NCI-H1694 treated with DMSO at 0.1 percent for 48 hours (cell line): Measurements from ENCODE around the gene CAMK1D.

ENCODE experiments used
- DNase-seq: peaks from one replicate; lab custom pipeline; 2025; lab: John Stamatoyannopoulos, UW

CAMK1D gene

DNA sequence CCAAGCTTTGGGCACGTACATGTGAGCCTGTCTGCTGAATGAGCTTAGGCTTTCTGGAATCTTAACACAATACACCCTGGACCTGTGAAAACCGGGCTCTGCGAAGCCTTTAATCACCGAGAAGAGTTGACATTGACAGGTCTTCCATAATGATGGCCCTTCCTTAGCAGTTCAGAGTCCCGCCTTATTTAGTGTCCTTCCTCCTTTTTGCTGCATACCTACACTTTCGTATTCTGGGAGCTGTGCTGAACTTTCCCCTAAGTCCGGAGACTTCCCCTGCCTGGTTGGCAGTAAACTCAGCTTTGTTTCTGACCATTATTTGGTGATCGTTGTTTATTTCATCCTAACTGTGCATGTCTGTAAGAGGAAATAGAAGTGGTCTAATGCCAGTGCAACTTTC, 212.0 kb downstream of the CAMK1D start:
- DNase-seq, result no peak

GRCh38 chr10:12561720-12562119, 212.4 kb downstream of the CAMK1D start:
- DNase-seq, result no peak

DNA sequence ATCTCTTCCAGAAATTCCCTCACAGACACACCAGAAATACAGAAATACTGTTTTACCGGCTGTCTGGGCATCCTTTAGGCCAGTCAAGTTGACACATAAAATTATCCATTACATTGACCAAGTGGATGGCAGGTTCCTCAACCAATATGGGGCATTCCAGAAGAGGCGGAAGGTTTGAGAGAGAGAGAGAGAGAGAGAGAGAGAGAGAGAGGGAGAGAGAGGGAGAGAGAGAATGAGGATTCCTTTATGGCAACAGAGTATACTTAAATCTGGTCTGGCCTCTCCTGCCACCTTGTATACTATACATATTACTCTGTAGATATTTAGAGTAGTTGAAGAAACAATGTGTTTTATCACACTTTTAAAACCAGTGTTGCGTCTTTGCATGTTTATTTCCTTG, 214.1 kb downstream of the CAMK1D start:
- DNase-seq, result no peak

GRCh38 chr10:12564173-12564572, 214.8 kb downstream of the CAMK1D start:
- no peak for DNase-seq

GRCh38 chr10:12566161-12567115, 217.1 kb downstream of the CAMK1D start:
- DNase-seq, result peak; percentile 14

- no peak for DNase-seq
Measured at GRCh38 chr10:12568391-12569009, 219.2 kb downstream of the CAMK1D start.

- no peak for DNase-seq
Measured at GRCh38 chr10:12572281-12572680, 222.9 kb downstream of the CAMK1D start.

GRCh38 chr10:12577610-12578009, 228.3 kb downstream of the CAMK1D start:
- no peak for DNase-seq

DNA sequence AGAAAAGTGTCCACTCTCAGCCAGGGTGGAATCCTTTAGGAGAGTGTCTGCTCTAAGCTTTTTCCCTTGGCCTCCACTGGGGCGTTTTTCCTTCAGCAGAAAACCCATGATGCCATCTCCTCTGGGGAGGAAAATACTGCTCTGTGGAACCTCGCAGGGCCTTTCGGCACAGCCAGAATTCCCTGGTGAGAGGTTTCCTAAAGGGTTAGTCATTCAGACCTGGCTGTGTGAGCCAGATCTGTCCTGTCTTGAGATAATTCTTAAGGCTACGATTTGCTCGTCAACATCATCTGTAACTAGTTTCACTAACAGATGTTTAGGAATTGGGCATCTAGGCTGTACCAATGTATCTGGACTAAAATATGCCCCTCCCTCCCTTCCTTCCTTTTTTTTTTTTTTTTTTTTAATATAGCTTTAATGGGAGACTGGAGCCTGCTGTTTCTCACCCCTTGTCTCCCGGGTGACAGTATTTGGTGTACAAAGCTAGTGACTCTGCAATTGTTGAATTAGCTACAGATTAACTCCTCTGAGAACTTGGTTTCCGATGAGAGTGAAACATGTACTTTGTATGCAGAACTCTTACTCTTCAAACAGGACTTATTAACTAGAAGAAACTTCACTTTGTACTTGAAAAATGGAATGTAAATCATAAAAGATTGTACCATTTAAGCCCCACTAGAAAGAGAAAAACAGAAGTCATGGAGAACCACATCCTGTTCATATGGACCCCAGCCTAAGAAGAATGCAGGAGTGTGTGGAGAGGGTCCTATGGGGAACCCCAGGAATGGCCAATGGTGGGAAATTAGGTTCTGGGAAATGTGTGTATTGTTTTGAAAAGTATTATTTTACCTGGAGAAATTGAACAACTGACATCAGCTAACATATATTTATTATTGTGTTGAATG, 230.9 kb downstream of the CAMK1D start:
- DNase-seq, result no peak

DNA sequence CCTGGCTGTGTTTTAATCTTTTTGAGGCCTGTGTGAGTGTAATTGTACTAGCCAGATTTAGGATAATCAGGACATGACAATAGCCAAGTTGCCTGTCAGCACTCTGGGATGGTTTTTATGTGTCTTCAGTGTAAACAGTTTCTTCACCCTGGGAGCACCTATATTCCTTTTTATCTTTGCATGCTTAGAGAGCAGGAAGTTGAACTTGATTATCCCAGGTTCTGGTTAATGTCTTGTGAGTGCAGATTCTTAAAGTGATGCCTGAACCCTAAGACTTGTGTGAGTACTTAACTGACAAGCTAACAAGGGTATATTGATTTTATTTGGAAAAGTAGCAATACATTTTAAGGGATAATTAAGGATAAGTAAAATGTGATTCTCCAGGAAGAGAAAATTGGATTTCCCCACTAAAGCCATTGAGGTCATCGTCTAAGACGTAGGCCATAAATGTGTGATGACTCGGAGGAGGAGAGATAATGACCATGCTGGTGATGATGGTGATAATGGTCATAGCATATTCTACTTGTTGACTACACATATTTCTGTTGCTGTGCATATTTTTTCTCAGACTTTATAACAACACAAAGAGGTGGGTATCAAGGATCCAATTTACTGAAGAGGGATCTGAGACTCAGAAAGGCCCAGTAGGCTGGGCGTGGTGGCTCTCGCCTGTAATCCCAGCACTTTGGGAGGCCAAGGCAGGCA, 234.7 kb downstream of the CAMK1D start:
- no peak for DNase-seq

DNA sequence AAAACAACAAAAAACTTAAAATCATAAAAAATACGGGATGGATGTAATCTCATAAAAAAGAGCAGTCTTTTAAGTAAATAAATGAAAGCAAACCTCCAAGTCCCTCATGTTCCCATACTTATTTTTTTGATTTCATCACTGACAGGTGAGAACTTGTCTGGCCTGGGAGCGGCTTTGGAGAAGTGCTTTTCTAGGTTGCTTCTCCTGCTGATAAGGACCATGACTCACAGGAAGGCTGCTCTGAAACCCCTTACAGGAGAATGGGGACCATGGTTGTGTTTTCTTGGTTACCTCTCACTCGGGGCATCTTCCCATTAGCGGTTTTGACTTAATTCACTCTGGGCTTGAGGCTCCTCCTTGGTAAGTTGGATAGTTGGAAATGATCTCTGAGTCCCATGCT, 237.4 kb downstream of the CAMK1D start:
- DNase-seq, result no peak

DNA sequence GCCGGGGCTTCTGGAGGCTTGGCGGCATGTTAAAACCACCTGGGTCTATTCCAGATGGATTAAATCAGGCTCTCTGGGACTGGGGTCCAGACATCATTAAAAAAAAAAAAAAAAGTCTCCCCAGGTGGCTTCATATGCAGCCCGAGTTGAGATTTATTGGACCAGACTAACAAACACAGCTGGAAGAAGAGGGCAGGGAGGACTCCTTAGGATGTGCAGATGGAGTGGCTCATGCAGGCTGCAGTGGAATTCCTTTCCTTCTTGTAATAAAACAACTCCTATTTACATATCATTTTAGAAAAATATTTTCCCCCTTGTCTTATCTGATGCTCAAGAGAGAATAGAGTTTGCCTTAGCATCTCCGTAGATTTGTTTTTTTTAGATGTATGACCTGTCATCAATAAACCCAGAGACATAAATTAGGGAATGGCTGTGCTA, 238.1 kb downstream of the CAMK1D start:
- peak; percentile 23 for DNase-seq

GRCh38 chr10:12588091-12588860, 238.9 kb downstream of the CAMK1D start:
- DNase-seq, result no peak

GRCh38 chr10:12589291-12589690, 239.9 kb downstream of the CAMK1D start:
- no peak for DNase-seq

DNA sequence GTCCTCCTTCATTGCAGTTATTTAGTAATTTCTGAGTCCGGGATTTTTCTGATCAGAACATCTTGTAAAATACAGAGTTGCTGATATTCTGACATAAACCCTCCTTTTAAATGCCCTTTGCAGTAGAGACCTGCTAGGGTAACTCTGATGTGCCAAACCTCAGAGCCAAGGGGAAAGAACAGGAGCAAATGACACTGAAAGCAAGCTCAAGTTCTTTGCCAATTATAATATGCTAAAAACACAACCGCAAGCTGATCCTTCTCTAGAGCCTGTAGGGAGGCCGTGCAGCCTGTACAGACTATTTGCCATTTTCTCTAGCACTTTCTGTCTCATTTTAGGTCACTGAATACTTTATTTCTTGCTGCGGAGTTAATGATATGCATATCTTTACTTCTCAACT, 240.4 kb downstream of the CAMK1D start:
- DNase-seq, result no peak

- no peak for DNase-seq
Measured at GRCh38 chr10:12590675-12591659, 241.6 kb downstream of the CAMK1D start.

DNA sequence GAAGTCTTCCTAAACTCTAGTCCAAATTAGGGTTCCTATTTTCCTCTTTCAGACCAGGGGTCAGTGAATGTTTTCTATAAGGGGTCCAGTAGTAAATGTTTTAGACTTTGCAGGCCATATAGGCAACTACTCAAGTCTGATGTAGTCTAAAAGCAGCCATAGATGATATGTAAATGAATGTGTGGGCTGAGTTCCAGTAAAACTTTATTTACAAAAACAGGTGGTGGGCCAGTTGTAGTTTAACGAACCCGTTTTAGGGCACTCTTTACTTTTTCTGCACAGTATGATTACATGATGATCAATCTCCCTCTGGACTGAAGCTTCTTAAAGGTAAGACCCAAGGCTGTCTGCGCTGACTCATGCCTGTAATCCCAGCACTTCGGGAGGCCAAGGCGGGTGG, 243.6 kb downstream of the CAMK1D start:
- no peak for DNase-seq

DNA sequence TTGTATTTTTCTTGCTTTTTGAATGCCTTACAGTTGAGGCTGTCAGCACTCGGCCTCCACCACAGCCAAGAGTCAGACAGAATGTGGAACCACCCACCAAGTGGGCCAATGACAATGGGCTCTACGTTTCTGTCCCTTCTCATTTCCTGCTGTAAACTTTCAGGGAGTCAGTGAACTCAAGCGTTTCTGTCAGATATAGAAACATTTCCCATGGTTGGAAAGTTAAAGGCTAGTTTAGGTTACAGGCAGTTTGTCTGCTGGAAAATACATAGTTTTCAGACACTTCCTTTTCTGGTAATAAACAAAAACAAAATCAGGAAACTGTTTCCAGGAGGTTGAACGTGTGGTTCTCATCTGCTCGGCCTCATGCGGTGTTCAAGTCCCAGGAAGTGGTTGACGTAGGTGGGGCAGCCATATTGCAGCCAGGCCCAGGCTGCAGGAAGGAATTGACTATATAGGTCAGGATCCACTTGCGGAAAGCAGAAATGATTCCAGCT, 245.1 kb downstream of the CAMK1D start:
- DNase-seq, result no peak

- DNase-seq, result no peak
Measured at GRCh38 chr10:12595936-12596576, 246.7 kb downstream of the CAMK1D start.
